SHP77 treated with DMSO at 0.1 percent for 48 hours (cell line): ENCODE results near the gene PCP4L1.
"Not testable (repeated sequence)": the region's sequence is repeated elsewhere in the genome, so short reads cannot be mapped to it uniquely, and the experiment has no call there.

Experiments used
- DNase-seq: peaks from one replicate; lab custom pipeline; 2025; lab: John Stamatoyannopoulos, UW

The PCP4L1 gene

GRCh38 chr1:161228032-161228431 is 30.5 kb upstream of the PCP4L1 start:
- no peak for DNase-seq

- DNase-seq = no peak
These were observed 28.6 kb upstream of the PCP4L1 start for GRCh38 chr1:161229896-161230295.

- no peak for DNase-seq
These were observed 27.8 kb upstream of the PCP4L1 start for GRCh38 chr1:161230762-161231161.

- DNase-seq = no peak
These were observed 25.4 kb upstream of the PCP4L1 start for GRCh38 chr1:161233102-161233501.

- DNase-seq = no peak
These were observed 22.4 kb upstream of the PCP4L1 start for GRCh38 chr1:161235957-161236775.

- no peak for DNase-seq
These were observed 20.5 kb upstream of the PCP4L1 start, which contains the start of gene NR1I3 for GRCh38 chr1:161238039-161238473. Gene NR1I3 (minus strand): TSS chr1:161238203. CDS start chr1:161236565, 1,638 bp downstream.

- DNase-seq = no peak
These were observed 16.9 kb upstream of the PCP4L1 start for GRCh38 chr1:161241682-161242081.

- DNase-seq = no peak
These were observed 16.2 kb upstream of the PCP4L1 start for GRCh38 chr1:161242313-161242712.

- DNase-seq = no peak
These were observed 13.7 kb upstream of the PCP4L1 start for GRCh38 chr1:161244888-161245287.

GRCh38 chr1:161250100-161250499 is 8.4 kb upstream of the PCP4L1 start:
- DNase-seq = not testable (repeated sequence)

- no peak for DNase-seq
These were observed 7.7 kb upstream of the PCP4L1 start for GRCh38 chr1:161250829-161251228.

GRCh38 chr1:161251579-161251978 is 7.0 kb upstream of the PCP4L1 start:
- DNase-seq = no peak

GRCh38 chr1:161255302-161255701 is 3.2 kb upstream of the PCP4L1 start:
- not testable (repeated sequence) for DNase-seq

- DNase-seq = not testable (repeated sequence)
These were observed 2.5 kb upstream of the PCP4L1 start for GRCh38 chr1:161255955-161256520.

GRCh38 chr1:161257109-161257508 is 1.4 kb upstream of the PCP4L1 start:
- DNase-seq = not testable (repeated sequence)

- no peak for DNase-seq
These were observed 779 bp downstream of the PCP4L1 start for GRCh38 chr1:161259345-161259702.

GRCh38 chr1:161259765-161260164 is 1.2 kb downstream of the PCP4L1 start:
- no peak for DNase-seq

- no peak for DNase-seq
These were observed 2.1 kb downstream of the PCP4L1 start for GRCh38 chr1:161260376-161261260.

- DNase-seq = no peak
These were observed 3.0 kb downstream of the PCP4L1 start for GRCh38 chr1:161261261-161262235.

- DNase-seq = no peak
These were observed 6.8 kb downstream of the PCP4L1 start for GRCh38 chr1:161265305-161265704.

- no peak for DNase-seq
These were observed 7.7 kb downstream of the PCP4L1 start for GRCh38 chr1:161266202-161266601.
